Caco-2 (cell line): ENCODE results near the gene ARHGEF10L. TPM values are rescaled to one million over a fixed set of nuclear protein-coding genes. Genes with fewer than 3 reads are reported as not detected.

Experiments
- BruUV-seq: library from RNA; stranded (reverse); fragments of 400-500 nt; replicated peaks from 2 replicates; lab custom pipeline; 2021; lab: Mats Ljungman, UMichigan
- CTCF ChIA-PET: fragments of 300-600 bp; sonication (Branson Sonifier 250); formaldehyde crosslinking; loops from one replicate; lab custom pipeline; 2022; ENCODE audit warnings: antibody characterized with exemption; lab: Charles Lee
- POLR2A ChIA-PET: fragments of 300-600 bp; sonication (Branson Sonifier 250); formaldehyde crosslinking; loops from one replicate; lab custom pipeline; 2022; ENCODE audit warnings: antibody characterized with exemption; lab: Charles Lee
- DNase-seq, 2 experiments: peaks; one replicate each; pipeline versions ENCODE4 v3.0.0 to v3.0.0-alpha.2; 2020 to 2022
- H3K27me3 ChIP-seq: replicated peaks from 2 replicates; pipeline ENCODE4 v1.6.0; 2011; ENCODE audit warnings: low read length; ENCODE audit not compliant: control insufficient read depth, insufficient read depth
- H3K36me3 ChIP-seq: 2 replicates; pipeline ENCODE4 v1.5.1; 2011; ENCODE audit warnings: low read length; ENCODE audit not compliant: control insufficient read depth, insufficient read depth
- H3K4me1 ChIP-seq: fragments of 250-450 bp; sonication (Bioruptor Pico); 2 replicates; pipeline ENCODE4 v1.5.1; 2020; ENCODE audit warnings: mild to moderate bottlenecking
- H3K4me3 ChIP-seq: 2 replicates; pipeline ENCODE4 v1.5.1; 2011; ENCODE audit warnings: low read depth, mild to moderate bottlenecking, control low read depth, low read length
- H3K9me3 ChIP-seq: fragments of 250-450 bp; sonication (Bioruptor Pico); 2 replicates; pipeline ENCODE4 v1.5.1; 2020; ENCODE audit warnings: mild to moderate bottlenecking, moderate library complexity
- H3K27ac Mint-ChIP-seq: one replicate; pipeline ENCODE4 v1.8.0; 2022; ENCODE audit warnings: mixed read lengths; ENCODE audit not compliant: unreplicated experiment
- H3K27me3 Mint-ChIP-seq: one replicate; pipeline ENCODE4 v1.8.0; 2022; ENCODE audit warnings: mixed read lengths; ENCODE audit not compliant: insufficient read depth, unreplicated experiment
- H3K36me3 Mint-ChIP-seq: one replicate; pipeline ENCODE4 v1.8.0; 2022; ENCODE audit warnings: mild to moderate bottlenecking, mixed read lengths; ENCODE audit not compliant: insufficient read depth, unreplicated experiment
- H3K4me1 Mint-ChIP-seq: one replicate; pipeline ENCODE4 v1.8.0; 2022; ENCODE audit warnings: low read depth, mixed read lengths; ENCODE audit not compliant: unreplicated experiment
- H3K4me3 Mint-ChIP-seq: one replicate; pipeline ENCODE4 v1.8.0; 2022; ENCODE audit warnings: mild to moderate bottlenecking, moderate library complexity, mixed read lengths; ENCODE audit not compliant: unreplicated experiment
- H3K9me3 Mint-ChIP-seq: one replicate; pipeline ENCODE4 v1.8.0; 2022; ENCODE audit warnings: mixed read lengths; ENCODE audit not compliant: unreplicated experiment
- intact Hi-C: fragments of 100-400 bp; cut with micrococcal nuclease; formaldehyde crosslinking; loops from one replicate; pipeline ENCODE4 v1.10.0; 2022; ENCODE audit not compliant: unreplicated experiment
- total RNA-seq: library from RNA; stranded (reverse); gene quantifications from 2 replicates; pipeline ENCODE4 v1.2.3, GENCODE V29; 2022
- TF ChIP-seq, protein P1 (sequence below), 2 experiments: fragments of 200-600 bp in 1 of 2; IDR thresholded peaks; 1 replicate in 1 of 2; 2 replicates in 1 of 2; pipeline versions ENCODE4 v1.5.1 to v1.8.0; 2011 to 2022; ENCODE audit warnings: antibody characterized with exemption in 1 of 2, control low read depth in 1 of 2, inconsistent platforms in 1 of 2, low read depth in 1 of 2, low read length in 1 of 2, mild to moderate bottlenecking in 1 of 2, moderate library complexity in 1 of 2; ENCODE audit not compliant: insufficient read depth in 1 of 2, severe bottlenecking in 1 of 2, unreplicated experiment in 1 of 2

Gene ARHGEF10L
- total RNA-seq, 1 experiment from 2014 or later, result 31.3 TPM

DNA sequence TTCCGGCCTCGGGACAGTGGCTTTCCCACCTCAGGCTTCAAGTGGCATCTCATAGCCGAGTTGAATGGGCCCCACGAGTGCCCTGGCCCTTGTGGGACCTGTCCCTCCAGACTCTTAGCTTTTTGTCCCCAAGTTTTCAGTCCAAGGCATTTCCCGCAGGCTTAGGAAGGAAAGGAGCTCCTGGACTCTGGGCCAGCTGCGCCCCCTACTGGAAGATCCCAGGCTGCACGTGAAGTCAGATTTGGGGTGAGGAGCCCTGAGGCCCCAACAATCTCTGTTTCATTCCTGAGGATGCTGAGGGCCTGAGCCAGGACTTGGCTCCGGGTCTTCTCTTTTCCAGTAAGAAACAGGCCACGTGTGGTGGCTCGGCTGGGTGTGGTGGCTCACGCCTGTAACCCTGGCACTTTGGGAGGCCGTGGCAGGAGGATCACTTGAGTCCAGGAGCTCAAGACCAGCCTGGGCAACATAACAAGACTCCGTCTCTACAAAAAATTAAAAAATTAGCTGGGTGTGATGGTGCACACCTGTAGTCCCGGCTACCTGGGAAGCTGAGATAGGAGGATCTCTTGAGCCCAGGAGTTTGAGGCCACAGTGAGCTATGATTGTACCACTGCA lies 67.4 kb downstream of the ARHGEF10L start:
- POLR2A ChIA-PET, result interaction anchor here (0.5 to 1.6 kb wide), 3 partner anchors 8 to 19 kb away, joined by 3 to 7 read pairs (median 3); no protein-coding TSS in a partner anchor
- no peaks in the 10 kb centered on the region for H3K4me1 Mint-ChIP-seq
- no peak overlapping the region for H3K27ac Mint-ChIP-seq
- H3K9me3 Mint-ChIP-seq, result no peaks in the 10 kb centered on the region
- Histone ChIP-seq H3K4me3 (no peak overlapping the region), H3K36me3 (no peaks in the 10 kb centered on the region; the same call in 1 of the 2 replicates), H3K27me3 (no peaks in the 10 kb centered on the region), H3K4me1 (no peaks in the 10 kb centered on the region), H3K9me3 (no peaks in the 10 kb centered on the region)
- H3K4me3 Mint-ChIP-seq, result no peak overlapping the region
- TF ChIP-seq, protein P1, sequence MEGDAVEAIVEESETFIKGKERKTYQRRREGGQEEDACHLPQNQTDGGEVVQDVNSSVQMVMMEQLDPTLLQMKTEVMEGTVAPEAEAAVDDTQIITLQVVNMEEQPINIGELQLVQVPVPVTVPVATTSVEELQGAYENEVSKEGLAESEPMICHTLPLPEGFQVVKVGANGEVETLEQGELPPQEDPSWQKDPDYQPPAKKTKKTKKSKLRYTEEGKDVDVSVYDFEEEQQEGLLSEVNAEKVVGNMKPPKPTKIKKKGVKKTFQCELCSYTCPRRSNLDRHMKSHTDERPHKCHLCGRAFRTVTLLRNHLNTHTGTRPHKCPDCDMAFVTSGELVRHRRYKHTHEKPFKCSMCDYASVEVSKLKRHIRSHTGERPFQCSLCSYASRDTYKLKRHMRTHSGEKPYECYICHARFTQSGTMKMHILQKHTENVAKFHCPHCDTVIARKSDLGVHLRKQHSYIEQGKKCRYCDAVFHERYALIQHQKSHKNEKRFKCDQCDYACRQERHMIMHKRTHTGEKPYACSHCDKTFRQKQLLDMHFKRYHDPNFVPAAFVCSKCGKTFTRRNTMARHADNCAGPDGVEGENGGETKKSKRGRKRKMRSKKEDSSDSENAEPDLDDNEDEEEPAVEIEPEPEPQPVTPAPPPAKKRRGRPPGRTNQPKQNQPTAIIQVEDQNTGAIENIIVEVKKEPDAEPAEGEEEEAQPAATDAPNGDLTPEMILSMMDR (IDR thresholded peaks at IDR 0.05; ENCODE audit: insufficient read depth in 1 of 2, low read depth in 1 of 2, low read length in 1 of 2, severe bottlenecking in 1 of 2, unreplicated experiment in 1 of 2), result peak; percentile 83 to 86
- intact Hi-C loops, result loop anchor here (1.0 kb wide), 4 partner anchors 19 to 113 kb away; no protein-coding TSS in a partner anchor
- H3K27me3 Mint-ChIP-seq, result no peaks in the 10 kb centered on the region
- peaks cover 16% of the 10 kb centered on the region for H3K36me3 Mint-ChIP-seq
- CTCF ChIA-PET, result interaction anchor here (0.6 to 4.0 kb wide), 15 partner anchors 10 to 204 kb away, joined by 3 to 76 read pairs (median 5); no protein-coding TSS in a partner anchor
- no TSS peak for BruUV-seq
- peak; percentile 66 to 76 for DNase-seq

DNA sequence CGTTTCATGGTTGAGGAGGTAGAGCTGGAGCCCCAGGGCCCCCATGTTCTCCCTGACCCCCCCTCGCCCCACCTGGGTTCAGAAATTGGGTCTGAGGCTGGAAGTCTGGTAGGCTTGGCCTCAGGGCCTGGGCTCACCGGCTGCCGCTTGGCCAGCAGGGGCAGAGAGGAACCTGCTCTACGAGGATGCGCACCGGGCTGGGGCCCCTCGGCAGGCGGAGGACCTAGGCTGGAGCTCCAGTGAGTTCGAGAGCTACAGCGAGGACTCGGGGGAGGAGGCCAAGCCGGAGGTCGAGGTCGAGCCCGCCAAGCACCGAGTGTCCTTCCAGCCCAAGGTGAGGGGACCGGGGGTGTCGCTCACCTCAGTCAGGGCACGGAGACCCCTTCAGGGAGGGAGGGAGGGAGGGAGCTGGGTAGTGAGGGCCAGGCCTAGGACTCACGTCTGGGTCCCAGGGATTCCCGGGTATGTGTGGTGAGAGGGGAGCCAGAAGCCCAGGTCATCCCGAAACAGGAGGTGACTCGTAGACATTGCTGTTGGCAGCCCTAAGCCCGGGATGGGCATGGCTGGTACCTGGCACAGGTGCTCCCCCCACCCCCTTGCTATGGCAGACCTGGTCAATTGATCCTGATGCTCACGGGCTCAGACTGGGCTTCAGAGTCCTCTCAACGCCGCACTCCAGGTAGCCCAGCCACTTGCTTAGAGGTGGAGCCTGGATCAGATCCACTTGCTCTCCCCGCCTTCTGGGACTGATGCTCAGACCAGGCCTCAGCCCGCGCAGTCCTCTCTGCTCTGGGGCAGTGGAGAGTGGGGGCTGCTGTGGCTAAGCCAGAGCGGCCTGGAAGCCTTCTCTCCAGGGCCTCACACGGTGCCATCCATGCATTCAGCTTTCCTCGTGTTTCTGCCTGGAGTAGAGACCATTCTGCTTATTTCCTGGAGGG lies 68.4 kb downstream of the ARHGEF10L start:
- DNase-seq, result no peak
- peaks cover 6% of the 10 kb centered on the region for H3K4me1 Mint-ChIP-seq
- CTCF ChIA-PET, result interaction anchor here (0.8 to 4.0 kb wide), 9 partner anchors 18 to 106 kb away, joined by 3 to 76 read pairs (median 5); no protein-coding TSS in a partner anchor
- H3K4me1 ChIP-seq, result no peaks in the 10 kb centered on the region
- no peaks in the 10 kb centered on the region for H3K27me3 ChIP-seq
- H3K9me3 ChIP-seq, result no peaks in the 10 kb centered on the region
- H3K36me3 ChIP-seq, result no peaks in the 10 kb centered on the region; the same call in 1 of the 2 replicates
- H3K36me3 Mint-ChIP-seq, result peaks cover 16% of the 10 kb centered on the region
- H3K4me3 ChIP-seq, result no peak overlapping the region
- no peak overlapping the region for H3K4me3 Mint-ChIP-seq
- no peak overlapping the region for H3K27ac Mint-ChIP-seq
- intact Hi-C loops, result loop anchor here (1.0 kb wide), 1 partner anchor 106 kb away; no protein-coding TSS in a partner anchor
- BruUV-seq, result no TSS peak
- TF ChIP-seq, protein P1 (IDR thresholded peaks at IDR 0.05; ENCODE audit: insufficient read depth in 1 of 2, low read depth in 1 of 2, low read length in 1 of 2, severe bottlenecking in 1 of 2, unreplicated experiment in 1 of 2), result no peak
- no peaks in the 10 kb centered on the region for H3K27me3 Mint-ChIP-seq
- POLR2A ChIA-PET, result interaction anchor here (1.0 kb wide), 1 partner anchor 11 kb away, joined by 3 read pairs; no protein-coding TSS in a partner anchor
- no peaks in the 10 kb centered on the region for H3K9me3 Mint-ChIP-seq

DNA sequence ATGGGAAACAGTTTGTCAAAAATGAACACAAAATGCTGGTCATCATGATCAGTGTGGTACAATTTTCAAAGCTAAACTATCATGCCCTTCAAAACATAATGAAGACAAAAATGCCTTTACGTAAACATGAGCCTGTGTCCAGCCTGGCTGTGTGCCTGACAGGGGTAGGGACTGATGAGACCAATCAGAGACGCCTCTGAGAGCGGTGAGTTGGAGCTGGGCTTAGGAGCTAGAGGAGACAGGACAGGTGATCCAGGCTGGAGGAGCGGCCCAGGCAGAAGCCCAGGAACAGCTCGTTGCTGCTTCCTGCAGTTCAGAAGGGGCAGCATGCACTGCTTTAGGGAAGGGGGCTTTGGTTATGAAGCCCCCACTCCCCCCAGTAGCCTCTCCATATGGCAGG lies 70.0 kb downstream of the ARHGEF10L start:
- Histone ChIP-seq H3K9me3 (no peaks in the 10 kb centered on the region), H3K36me3 (no peaks in the 10 kb centered on the region; the same call in 1 of the 2 replicates), H3K27me3 (no peaks in the 10 kb centered on the region), H3K4me1 (no peaks in the 10 kb centered on the region), H3K4me3 (no peak overlapping the region)
- ChIA-PET POLR2A (no interaction called here), CTCF (interaction anchor here (0.5 kb wide), 1 partner anchor 164 kb away, joined by 5 read pairs; no protein-coding TSS in a partner anchor)
- H3K36me3 Mint-ChIP-seq, result peaks cover 16% of the 10 kb centered on the region
- H3K27me3 Mint-ChIP-seq, result no peaks in the 10 kb centered on the region
- TF ChIP-seq, protein P1 (IDR thresholded peaks at IDR 0.05; ENCODE audit: insufficient read depth in 1 of 2, low read depth in 1 of 2, low read length in 1 of 2, severe bottlenecking in 1 of 2, unreplicated experiment in 1 of 2), result no peak
- BruUV-seq, result no TSS peak
- H3K27ac Mint-ChIP-seq, result no peak overlapping the region
- peaks cover 6% of the 10 kb centered on the region for H3K4me1 Mint-ChIP-seq
- intact Hi-C loops, result no loop called here
- DNase-seq, result no peak
- H3K9me3 Mint-ChIP-seq, result no peaks in the 10 kb centered on the region
- no peak overlapping the region for H3K4me3 Mint-ChIP-seq
